Suprapubic skin (tissue), 4 donors: ENCODE data around the gene KIF16B.

Experiments
- POLR2A ChIP-seq, 2 donors: fragments of 450-650 bp; IDR thresholded peaks; one replicate each; pipeline ENCODE4 v1.6.1; 2017; ENCODE audit warnings: antibody characterized with exemption in 2 of 2, mild to moderate bottlenecking in 2 of 2, moderate library complexity in 2 of 2
- POLR2AphosphoS5 ChIP-seq, 3 donors: sonication (generic); formaldehyde crosslinking; IDR thresholded peaks; one replicate each; pipeline ENCODE4 v1.6.1; 2017; ENCODE audit warnings: antibody characterized with exemption in 3 of 3
- TF ChIP-seq, protein P1 (sequence below), 2 donors: fragments of 200-600 bp in 1 of 2; fragments of 450-650 bp in 1 of 2; sonication (generic) in 1 of 2; IDR thresholded peaks; one replicate each; pipeline ENCODE4 v1.5.1; 2016 to 2019; ENCODE audit warnings: antibody characterized with exemption in 2 of 2, mild to moderate bottlenecking in 1 of 2, moderate library complexity in 1 of 2

DNA sequence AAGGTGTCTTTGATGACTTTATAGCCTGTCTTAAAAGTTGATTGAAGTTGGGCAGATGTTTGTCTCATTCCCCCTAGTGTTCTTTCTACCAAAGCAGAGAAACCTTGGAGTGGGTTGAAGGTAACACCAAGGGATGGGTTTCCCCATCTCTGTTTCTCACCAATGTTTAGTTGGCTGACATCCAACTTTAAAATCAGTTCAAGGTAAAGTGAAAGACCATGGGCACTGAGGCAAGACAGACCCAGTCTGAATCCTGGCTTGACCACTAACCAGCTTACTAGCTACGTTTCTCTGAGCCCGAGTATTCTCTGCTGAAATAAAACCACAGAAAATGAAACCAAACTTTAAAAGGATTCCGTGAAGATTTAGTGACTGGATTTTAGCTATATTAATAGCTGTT lies 258.9 kb downstream of the KIF16B start:
- TF ChIP-seq, protein P1, sequence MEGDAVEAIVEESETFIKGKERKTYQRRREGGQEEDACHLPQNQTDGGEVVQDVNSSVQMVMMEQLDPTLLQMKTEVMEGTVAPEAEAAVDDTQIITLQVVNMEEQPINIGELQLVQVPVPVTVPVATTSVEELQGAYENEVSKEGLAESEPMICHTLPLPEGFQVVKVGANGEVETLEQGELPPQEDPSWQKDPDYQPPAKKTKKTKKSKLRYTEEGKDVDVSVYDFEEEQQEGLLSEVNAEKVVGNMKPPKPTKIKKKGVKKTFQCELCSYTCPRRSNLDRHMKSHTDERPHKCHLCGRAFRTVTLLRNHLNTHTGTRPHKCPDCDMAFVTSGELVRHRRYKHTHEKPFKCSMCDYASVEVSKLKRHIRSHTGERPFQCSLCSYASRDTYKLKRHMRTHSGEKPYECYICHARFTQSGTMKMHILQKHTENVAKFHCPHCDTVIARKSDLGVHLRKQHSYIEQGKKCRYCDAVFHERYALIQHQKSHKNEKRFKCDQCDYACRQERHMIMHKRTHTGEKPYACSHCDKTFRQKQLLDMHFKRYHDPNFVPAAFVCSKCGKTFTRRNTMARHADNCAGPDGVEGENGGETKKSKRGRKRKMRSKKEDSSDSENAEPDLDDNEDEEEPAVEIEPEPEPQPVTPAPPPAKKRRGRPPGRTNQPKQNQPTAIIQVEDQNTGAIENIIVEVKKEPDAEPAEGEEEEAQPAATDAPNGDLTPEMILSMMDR (IDR thresholded peaks at IDR 0.05) = no peak
- TF ChIP-seq POLR2AphosphoS5 (IDR thresholded peaks at IDR 0.05) = no peak
- no peak for TF ChIP-seq POLR2A (IDR thresholded peaks at IDR 0.05)
